HG03159 (cell line): ENCODE data around the gene UNC50.
"Not testable (repeated sequence)": the region's sequence is repeated elsewhere in the genome, so short reads cannot be mapped to it uniquely, and the experiment has no call there.

Experiments
- ATAC-seq: cut with Tn5 transposase; IDR thresholded peaks from one replicate; pipeline ENCODE4 v1.9.1; 2021; ENCODE audit warnings: mild to moderate bottlenecking, moderate library complexity; ENCODE audit not compliant: unreplicated experiment

The UNC50 gene

DNA sequence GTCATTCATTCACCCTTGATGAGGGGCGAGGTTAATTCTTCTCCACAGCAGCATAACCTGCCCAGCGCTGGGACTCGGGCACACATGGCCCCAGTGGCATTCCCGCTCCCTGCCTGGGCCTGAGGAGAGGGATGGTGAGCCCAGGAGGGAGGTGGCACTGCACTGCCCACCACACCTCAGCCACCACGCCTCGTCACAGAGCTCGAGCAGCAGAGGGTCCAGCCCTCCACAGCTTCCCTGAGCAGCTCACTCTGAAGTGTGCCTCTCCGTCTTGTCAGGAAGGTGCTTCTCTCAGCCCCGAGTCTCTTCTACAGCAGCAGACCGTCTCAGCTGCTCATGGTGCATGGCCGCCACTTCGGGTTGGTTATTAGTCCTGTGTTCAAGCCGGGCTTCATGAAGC lies 35.0 kb upstream of the UNC50 start:
- no peak for ATAC-seq

DNA sequence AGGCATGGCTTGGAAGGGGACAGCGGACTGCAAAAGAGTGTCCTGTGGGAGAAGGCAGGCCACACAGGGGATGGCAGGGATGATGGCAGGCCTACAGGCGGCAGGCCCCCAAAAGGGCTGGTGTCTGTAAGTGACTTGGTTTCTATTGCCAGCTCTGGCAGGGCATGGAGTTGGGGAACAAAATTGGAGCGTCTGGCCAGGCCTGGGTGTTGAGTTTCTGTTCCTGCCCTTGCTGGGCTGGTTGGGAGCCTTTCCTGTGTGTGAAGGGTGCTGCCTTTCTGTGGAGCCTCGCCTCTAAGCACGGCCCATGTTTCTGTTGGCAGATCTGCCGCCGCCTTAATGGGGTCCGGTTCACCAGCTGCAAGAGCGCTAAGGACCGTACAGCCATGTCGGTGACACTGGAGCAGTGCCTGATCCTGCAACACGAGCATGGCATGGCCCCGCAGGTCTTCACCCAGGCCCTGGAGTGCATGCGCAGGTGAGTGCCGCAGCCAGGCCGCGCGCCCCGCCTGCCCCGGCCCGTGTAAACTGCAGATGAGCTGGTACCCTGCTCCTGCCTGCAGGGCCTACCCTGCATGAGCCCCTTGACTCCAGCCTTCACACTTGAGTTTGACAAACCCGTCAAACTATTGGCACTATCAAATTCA lies 31.6 kb upstream of the UNC50 start:
- no peak for ATAC-seq

DNA sequence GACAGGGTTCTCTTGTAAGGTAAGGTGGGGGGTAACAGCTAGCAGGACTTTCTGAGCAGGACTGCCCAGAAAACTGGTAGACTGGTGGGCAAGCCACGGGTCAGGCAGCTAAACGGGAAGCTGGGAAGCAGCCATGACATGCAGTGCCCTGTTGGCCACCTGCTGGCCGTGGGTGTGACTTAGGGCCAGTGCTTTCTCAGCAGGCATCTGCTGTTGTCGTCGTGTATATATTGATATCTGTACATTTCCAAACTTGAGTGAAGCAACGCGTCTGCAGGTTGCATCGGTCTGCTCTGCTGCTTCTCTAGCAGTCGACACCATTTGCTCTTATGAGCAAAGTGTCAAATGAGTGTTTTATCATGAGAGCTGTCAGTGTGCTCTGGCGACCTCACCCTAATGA lies 31.1 kb upstream of the UNC50 start:
- ATAC-seq, result no peak

DNA sequence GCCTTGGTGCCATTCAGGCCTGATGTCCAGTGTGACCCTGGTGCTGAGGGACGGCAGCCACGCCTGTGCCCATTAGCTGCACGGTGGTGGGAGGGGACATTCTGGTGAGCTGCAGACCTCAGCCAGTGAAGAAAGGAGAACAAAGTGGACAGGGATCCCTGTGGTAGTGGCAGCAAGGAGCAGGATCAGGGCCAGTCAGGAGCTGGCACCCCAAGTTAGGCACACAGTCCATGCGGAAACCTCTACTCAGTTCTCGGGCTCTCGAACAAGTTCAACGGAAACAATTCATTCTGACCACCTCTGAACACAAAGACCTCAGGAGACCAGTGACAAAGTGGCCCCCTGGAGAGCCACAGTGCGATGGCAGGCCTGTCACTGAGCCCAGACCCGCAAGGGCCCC lies 30.2 kb upstream of the UNC50 start:
- no peak for ATAC-seq

DNA sequence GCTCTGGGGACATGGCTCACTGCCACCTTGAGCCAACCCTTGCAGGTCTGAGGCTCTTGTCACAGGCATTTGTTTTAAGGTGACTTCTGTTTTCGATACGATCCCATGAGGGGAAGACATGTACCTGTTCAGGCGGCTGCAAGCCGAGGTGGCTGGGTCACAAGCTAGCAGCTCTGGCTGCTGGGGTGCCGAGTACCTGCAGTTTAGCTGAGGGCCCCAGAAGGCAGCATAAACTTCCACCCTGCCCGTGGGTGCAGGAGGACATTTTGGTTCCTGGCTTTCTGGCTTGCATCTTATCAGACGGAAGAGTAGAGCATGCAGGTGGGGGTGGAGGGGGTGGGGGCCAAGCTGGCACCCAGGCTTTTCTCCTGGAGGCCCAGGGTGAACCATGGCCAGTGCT lies 28.5 kb upstream of the UNC50 start:
- ATAC-seq, result no peak

DNA sequence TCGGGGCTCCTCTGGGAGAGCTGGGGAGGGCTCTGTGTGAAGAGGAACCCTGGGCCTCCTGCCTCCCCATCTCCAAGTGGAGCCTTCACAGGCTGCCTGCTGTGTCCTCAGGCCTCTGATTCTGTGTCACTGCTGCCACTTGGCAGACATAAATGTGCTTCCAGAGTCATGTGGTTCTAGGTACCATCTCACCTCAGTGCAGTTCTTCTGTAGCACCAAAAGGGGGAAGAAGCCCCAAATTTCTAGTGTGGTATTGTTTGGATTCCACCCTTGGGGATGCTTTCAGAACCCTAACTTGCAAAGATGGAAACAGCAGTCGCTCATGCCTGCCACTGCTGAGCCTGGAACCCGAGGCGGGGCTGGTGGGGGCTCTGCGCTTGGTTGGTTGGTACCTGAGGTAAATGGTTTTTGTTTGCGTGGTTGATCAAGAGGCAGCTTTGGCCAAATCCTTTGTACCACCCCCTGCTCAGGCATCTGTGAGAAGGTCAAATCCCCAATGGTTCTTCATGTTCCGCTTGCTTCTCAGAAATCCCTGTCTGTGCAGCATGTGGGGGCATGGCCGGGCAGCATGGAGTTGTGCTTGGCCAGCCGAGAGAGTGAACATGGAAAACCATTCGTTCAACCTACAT lies 27.6 kb upstream of the UNC50 start:
- ATAC-seq, result no peak

DNA sequence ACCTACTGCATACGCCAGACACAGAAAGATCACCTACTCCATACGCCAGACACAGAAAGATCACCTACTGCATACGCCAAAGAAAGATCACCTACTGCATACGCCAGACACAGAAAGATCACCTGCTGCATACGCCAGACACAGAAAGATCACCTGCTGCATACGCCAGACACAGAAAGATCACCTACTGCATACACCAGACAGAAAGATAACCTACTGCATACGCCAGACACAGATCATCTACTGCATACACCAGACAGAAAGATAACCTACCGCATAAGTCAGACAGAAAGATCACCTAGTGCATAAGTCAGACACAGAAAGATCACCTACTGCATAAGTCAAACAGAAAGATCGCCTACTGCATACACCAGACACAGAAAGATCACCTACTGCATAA lies 25.9 kb upstream of the UNC50 start:
- no peak for ATAC-seq

DNA sequence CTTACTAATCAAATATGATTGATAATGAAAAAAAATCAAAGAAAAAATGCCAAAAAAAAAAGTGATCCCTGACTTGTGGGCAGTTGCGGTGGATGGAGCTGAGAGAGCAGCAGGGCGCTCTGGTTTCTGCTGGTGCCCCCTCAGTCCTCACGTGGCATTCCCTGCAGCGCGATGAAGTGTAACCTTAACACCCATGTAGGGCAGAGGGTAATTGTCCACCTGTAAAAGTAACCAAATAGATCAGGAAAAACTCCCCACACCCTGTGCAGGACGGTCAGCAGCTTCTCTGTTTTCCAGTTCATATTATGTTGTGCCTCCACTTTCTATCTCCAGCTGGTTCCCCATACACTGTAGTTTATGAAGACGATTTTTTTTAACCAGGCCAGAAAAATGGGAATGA lies 25.1 kb upstream of the UNC50 start:
- no peak for ATAC-seq

DNA sequence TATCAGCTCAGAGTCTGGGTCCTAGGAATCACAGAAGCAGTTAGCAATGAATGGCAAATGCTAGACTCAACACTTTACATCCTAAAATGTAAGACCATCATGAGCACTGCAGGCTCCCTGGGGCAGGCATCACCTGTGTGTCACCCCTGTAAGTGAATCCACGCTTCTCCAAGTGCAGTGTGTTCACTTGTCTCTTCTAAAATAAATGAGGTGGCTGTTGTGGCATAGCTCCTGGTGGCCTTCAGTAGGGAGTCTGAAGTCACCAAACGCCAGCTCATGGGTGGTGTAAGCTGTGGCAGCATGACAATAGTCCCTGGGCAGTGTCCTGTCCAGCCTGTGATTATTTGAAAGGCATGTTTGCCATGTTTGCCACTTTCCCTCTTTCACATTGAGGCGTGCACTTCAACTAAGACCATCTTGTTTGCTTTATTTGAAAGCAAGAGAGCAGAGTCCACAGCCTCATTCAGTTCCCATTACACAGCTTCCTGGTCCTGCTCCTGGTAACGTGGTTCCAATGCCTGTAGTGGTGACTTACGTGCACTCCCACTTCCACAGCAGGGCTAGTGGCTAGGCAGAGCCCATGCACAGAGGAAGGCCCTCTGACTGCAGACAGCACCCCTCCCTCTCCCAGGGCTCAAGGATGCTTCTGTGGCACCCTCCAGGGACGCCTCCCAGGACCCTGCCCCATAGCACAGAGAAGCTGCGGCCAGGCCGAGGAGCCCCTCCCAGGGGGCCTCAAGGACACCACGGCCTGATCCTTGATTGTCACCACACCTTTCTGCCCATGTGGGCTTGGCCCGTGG lies 24.4 kb upstream of the UNC50 start:
- ATAC-seq, result no peak

DNA sequence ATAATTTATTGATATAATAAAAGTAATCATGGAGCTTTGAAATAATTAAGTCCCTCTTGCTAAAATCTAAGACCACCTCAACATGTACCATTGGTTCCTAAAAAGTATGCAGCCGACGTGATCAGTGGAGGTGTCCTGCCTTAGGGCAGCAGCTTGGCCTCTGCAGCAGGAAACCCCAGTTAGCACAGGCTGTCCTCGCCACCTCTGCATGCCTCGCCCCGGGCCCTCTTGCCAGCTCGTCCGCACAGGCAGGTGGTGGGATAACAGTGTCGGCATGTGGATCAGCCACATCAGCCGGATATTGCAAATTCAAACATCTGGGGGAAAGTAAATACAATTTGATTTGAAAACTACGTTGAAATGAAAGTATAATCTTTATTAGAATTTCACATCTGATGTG lies 23.0 kb upstream of the UNC50 start:
- ATAC-seq, result no peak

DNA sequence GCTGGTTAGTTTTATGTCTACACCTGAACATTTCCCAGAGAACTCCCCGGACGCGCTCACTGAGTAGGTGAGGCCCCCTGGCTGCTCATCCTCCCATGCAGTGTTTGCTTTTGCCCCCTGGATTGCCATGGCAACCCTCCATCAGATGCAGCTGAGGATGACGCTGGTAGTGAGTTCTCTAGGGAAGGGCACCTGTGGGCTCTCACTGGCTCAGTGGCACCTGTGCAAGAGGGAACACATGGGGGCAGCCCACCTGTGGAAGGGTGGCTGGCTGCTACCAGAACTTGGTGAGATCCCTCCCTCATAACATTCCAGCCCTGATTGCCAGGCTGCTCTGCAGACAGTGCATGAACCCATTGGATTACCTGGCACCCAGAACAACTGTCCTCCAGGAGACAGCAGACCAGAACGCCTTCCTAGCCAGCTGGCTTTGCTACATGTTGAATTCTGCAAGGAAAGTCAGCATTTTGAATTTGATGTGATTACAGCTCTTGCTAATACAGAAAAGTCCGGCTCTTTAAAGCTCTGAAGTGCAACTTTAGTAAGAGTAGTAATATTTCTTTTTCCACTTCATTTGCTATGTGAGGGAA lies 21.7 kb upstream of the UNC50 start:
- ATAC-seq, result no peak

DNA sequence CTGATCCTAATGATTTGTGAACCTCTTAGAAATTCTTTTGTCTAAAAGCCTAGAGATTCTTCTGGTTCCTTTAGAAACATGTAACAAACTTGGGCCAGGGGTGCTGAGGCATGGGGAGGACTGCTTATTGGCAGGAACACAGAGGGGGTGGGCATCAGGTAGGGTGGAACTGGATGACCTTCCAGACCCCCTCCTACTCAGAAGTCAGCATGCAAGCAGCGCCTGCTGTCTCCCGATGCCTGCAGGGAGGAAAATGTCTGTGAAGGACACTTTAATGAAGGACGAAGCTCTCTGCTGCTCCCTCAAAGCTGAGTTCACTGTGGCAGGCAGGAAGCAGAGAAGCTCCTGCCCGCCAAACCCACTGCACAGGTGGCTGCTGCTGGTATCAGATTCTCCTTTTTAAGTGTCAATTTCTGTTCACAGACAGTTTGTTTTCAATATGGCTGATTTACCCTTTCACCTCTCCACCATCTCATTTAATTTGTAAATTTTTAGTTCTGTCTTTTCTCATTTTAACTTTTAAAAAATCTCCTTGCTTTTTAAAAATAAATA lies 19.4 kb upstream of the UNC50 start:
- ATAC-seq, result no peak

DNA sequence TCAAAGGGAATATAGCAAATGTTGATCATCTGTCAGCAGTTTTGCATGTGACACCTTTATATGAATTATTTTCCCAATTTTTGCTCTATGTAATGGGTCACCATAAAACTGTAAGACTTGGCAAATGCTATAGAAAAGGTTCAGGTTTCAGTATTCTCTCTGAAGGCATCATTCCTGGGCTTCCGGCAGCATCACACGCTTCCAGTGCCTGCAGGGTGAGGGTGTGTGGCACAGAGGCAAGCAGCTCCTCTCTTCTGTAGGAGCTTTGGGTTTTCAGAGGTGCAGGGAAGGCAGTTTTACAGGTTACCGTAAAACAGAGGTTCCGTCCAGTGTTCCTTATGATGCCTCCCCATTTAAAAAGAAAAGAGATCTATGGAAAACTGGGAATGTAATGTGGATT lies 18.9 kb upstream of the UNC50 start:
- ATAC-seq, result no peak

DNA sequence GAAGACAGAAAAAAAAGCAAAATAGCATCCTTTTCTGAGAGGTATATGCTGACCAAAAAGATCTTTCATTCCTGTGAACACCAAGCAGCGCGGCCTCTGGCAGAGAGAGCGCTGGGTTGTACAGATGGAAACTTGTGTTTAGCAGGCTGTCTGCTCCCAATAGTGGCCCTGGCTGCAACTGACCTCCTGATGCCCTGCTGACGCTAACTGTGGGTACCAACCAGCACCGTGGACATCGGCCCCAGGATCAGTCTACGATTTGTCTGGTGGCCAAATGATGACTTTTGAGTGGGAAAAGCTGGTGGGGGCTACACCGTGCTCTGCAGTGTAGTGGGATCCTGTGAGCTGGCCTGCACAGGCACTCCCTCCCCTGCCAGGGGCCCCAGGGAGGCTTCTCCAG lies 15.8 kb upstream of the UNC50 start:
- no peak for ATAC-seq

DNA sequence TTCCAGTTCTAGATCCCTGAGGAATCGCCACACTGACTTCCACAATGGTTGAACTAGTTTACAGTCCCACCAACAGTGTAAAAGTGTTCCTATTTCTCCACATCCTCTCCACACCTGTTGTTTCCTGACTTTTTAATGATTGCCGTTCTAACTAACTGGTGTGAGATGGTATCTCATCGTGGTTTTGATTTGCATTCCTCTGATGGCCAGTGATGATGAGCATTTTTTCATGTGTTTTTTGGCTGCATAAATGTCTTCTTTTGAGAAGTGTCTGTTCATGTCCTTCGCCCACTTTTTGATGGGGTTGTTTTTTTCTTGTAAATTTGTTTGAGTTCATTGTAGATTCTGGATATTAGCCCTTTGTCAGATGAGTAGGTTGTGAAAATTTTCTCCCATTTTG lies 13.7 kb upstream of the UNC50 start:
- not testable (repeated sequence) for ATAC-seq

DNA sequence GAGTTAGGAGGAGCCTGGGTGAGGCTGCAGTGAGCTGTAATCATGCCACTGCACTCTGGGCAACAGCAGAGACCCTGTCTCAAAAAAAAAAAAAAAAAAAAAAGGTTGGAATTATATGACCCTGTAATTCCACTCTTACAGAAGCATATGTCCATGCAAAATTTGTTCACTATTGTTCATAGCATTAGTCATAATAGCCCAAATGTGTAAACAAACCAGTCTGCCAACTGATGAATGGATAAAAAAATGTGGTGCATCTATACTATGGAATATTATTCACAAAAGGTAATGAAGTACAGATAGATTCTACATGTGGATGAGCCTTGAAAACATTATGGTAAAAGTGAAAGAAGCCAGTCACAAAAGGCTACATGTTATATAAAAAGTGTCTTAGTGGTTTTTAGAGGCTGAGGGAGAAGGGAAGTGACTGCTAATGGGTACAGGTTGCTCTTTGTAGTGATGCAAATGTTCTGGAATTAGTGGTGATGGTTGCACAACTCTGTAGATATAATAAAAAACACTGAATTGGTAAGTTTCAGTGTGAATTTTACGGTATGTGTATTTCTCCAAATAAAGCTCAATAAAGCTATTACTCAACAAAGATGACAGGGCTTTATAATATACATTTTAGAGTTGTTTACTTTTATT lies 9.5 kb upstream of the UNC50 start:
- no peak for ATAC-seq

DNA sequence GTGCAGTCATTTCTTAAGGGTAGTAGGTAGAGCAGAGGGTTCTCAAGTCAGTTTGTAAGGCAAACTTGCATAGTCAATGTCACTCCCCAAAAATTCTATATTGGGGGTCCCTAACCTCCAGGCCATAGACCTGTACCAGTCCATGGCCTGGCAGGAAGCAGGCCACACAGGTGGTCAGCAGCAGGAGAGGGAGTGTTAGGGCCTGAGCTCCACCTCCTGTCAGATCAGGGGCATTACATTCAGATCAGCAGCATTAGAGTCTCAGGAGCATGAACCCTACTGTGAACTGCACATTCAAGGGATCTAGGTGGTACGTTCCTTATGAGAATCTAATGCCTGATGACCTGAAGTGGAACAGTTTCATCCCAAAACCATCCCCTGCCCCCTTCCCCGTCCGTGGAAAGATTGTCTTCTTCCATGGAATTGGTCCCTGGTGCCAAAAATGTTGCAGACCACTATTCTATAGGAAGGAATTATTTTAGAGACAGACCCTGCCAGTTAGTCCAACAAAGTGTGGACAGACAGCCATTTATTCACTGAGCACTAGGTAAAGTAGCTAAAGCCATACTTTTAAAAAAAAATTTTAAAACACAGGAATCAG lies 6.8 kb upstream of the UNC50 start:
- peak; percentile 74 for ATAC-seq

DNA sequence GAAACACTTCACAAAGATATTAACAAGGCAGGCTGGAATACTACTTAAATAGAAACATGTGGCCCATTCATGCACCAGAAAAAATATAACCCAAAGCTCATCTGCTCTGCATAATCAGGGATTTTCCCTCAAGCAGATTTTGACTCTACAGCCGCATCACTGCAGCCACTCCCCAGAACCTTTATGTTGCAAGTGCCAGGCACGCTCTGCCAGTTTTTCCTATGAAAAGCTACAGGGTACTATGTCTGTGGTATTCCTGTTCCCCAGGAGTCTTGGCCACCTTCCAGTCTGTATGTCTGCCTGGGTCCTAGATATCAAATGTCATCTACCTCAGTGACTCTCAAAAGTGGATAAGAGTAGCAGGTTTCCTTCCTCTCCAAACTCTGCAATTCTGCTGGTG lies 3.8 kb upstream of the UNC50 start:
- no peak for ATAC-seq

DNA sequence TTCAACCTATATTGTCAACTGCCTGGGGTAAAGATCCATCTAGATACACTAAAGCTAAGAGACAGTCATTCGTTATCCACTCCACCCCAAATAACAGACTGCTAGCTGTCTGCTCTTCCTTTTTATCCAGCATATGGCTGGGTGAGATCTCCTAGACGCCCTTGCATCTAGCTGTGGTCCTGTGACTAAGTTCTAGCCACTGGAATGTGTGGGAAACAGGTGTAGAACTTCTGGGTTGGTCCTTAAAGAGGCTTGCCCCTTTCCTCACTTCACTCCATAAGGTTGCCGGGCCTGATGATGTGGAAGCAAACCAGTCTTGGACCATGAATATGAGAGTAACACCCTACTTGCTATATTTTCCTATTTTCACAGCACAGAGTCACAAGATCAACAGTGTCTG lies 3.3 kb upstream of the UNC50 start:
- ATAC-seq, result no peak

DNA sequence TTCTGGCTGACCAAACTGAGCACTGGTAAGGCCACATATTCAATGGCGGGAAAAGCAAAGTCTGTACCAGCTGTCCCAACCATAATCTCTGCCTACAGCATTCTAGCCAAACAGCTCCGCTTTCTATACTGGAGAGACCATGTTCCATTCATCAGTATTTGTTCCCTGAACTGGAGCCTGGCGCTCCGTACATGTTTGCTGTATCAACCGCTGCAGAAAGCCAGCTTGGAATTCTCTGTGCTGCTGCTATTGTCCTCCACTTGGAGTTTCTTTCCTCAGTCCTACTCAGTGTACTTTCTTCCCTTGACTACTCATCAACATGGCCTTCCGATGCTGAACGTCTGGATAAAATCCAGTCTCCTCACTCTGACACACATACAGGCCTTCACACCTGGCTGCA lies 2.0 kb upstream of the UNC50 start:
- no peak for ATAC-seq

DNA sequence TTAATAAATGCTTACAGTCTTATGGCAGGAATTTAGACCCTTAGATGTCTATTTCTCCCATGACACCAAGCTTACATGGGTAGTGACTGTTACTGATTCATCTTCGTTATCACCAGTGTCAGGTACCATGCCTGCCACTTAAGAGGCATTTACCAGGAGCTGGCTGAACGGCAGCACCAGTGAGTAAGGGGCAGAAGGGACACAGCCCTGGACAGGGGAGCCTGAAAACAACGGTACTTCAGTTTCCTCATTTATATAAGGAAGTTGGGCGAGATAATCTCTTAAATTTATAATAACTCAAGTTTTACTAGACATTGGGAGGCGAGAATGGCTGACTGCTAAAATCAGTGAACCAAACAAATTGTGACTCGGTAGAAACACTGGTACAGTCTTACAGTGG lies 1.3 kb upstream of the UNC50 start:
- ATAC-seq, result no peak
